Femur (tissue), 1 donor: ENCODE data around the gene MYO9B.
"Not testable (repeated sequence)": the region's sequence is repeated elsewhere in the genome, so short reads cannot be mapped to it uniquely, and the experiment has no call there.

Experiments
- DNase-seq: peaks from one replicate; pipeline ENCODE4 v3.0.0-alpha.2; 2017

Gene MYO9B

DNA sequence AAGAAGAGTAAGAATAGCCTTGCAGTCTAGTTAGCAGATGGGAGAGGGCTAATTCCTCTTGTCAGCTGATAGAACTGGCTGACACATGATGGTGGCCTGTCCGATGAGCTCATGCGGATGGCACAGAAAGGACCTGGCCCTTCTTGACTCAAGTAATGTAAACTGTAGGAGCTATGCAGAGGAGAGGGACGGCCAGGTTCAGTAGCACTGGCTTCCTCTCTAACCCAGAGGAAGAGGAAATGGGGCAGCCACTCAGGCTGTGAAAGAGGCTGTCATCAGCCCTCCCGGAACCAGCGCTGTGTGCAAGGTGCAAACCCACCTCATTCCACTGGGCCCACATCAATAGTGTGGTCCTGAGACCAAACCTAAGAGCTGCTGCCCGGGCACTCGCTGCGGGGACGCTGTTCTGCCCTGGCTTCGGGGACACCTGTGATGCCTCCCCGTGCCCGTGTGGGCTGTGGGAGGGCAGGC, 108.8 kb downstream of the MYO9B start:
- DNase-seq: no peak

GRCh38 chr19:17185590-17185989, 110.0 kb downstream of the MYO9B start:
- DNase-seq: no peak

GRCh38 chr19:17191736-17192135, 116.2 kb downstream of the MYO9B start:
- DNase-seq: not testable (repeated sequence)

- DNase-seq: no peak
Observed at GRCh38 chr19:17192751-17193150, 117.2 kb downstream of the MYO9B start.

DNA sequence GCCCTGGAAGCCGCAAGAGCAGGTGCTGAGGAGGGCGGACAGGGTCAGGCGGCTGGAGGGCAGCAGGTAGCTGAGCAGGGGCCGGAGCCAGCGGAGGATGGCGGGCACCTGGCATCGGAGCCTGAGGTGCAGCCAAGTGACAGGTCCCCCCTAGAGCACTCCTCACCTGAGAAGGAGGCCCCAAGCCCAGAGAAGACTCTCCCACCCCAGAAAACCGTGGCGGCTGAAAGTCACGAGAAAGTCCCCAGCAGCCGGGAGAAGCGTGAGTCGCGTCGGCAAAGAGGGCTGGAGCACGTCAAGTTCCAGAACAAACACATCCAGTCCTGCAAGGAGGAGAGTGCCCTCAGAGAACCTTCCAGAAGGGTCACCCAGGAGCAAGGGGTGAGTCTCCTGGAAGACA, 119.0 kb downstream of the MYO9B start:
- no peak for DNase-seq

- no peak for DNase-seq
Observed at GRCh38 chr19:17195106-17195505, 119.5 kb downstream of the MYO9B start.

GRCh38 chr19:17196610-17197009, 121.0 kb downstream of the MYO9B start:
- DNase-seq: no peak

GRCh38 chr19:17197666-17198065, 122.1 kb downstream of the MYO9B start:
- no peak for DNase-seq

GRCh38 chr19:17200408-17201079, 125.0 kb downstream of the MYO9B start:
- DNase-seq: no peak

DNA sequence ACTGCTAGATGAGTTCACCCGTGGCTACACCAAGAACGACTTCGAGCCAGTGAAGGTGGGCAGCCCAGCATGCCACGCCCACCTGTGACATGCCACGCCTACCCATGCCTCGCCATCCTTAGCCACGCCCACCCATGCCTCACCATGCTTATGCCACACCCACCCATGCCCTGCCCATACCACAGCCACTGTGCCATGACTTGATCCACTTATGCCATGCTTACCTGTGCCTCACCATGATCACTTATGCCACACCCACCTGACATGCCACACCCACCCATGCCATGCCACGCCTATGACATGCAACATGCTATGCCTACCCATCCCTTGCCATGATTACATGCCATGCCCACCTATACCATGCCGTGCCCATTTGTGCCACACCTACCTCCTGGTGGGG, 126.7 kb downstream of the MYO9B start:
- no peak for DNase-seq

DNA sequence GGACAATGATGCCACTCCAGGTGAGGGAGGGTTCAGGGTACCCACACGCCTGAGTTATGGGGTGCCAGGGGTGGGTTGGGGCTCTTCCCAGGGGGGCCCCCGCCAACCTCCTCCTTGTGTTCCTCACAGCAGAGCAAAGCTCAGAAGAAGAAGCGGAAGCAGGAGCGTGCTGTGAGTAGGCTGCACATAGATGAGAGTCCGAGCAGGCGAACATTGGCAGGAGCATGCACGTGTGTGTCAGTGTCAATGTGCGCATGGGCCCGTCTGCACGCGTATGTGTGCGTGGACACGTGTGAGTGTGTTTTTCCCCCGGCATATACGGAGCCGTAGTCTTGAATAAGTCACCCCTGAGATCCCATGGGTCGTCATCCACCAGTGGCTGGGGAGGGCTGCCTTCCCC, 127.1 kb downstream of the MYO9B start:
- DNase-seq: no peak

- DNase-seq: no peak
Observed at GRCh38 chr19:17205237-17206140, 129.9 kb downstream of the MYO9B start.

GRCh38 chr19:17206736-17207581, 131.4 kb downstream of the MYO9B start:
- DNase-seq: no peak

GRCh38 chr19:17209126-17210036, 133.8 kb downstream of the MYO9B start:
- peak; percentile 55 for DNase-seq

- DNase-seq: no peak
Observed at GRCh38 chr19:17210296-17210695, 134.7 kb downstream of the MYO9B start.

- no peak for DNase-seq
Observed at GRCh38 chr19:17211547-17212446, 136.2 kb downstream of the MYO9B start.

DNA sequence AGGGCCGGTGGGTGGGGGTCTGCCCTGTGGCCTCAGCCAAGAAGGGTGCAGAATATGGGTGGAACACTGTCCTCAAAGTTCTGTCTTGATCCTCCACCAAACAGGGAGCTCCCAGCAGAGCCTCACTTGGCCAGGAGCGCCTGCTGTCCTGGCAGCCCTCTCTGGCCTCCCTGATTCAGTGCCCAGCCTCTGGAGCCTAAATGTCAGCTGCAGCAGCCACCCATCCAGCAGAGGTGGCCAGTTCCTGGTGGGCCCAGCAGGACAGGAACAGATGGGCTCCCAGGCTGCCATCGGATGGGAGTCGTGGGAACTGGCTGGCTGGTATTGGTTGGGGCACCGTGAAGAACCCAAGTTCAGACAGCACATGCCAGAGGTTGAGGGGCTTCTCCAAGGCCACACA, 137.8 kb downstream of the MYO9B start:
- DNase-seq: no peak

DNA sequence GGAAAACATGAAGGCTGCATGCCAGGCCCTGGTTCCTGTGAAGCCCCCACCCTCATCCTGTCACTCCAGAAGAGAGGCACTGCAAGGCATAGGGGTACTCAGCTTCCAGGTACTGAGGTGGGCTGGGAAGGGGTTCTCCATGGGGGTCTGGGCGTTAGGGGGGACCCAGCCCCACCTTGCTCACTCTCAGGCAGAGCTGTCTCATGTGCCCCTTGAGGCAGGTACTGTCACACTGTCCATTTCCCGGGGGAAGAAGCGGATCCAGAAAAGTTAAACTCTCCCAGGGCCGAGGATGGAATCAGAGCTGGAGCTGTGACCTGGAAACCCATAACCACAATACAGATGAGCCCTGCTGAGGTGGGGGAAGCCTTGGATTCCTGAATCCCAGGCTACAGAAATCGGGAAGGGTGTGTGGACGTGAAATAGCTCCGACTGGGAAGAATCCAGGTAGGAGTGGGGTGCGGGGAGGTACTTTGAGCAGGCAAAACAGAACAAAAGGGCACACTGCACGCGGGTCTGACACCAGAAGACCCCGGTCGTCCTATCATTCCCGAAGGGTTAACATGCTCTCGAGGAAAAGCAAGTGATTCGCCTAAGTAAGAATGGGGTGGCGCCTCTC, 139.0 kb downstream of the MYO9B start:
- no peak for DNase-seq

GRCh38 chr19:17215127-17215971, 139.8 kb downstream of the MYO9B start, which contains the start of gene USE1:
USE1 (plus strand) TSS chr19:17215357; CDS start chr19:17215406, 49 bp downstream.
- DNase-seq: peak; percentile 95
